Upper lobe of right lung (tissue), 1 donor: ENCODE measurements around the gene BCAS3. TPM values are rescaled to one million over a fixed set of nuclear protein-coding genes. Genes with fewer than 3 reads are reported as not detected.

ENCODE experiments used
- ATAC-seq: fragments of 200-7000 bp; cut with Tn5 transposase; one replicate; pipeline ENCODE4 v1.9.1; 2020; ENCODE audit warnings: mild to moderate bottlenecking, moderate library complexity
- DNase-seq: peaks from one replicate; pipeline ENCODE4 v3.0.0-alpha.2; 2020
- H3K27ac ChIP-seq: fragments of 200-600 bp; one replicate; pipeline ENCODE4 v1.8.0; 2022
- H3K27me3 ChIP-seq: fragments of 200-600 bp; one replicate; pipeline ENCODE4 v1.8.0; 2022; ENCODE audit warnings: mild to moderate bottlenecking
- H3K36me3 ChIP-seq: fragments of 200-600 bp; one replicate; pipeline ENCODE4 v1.8.0; 2022
- H3K4me1 ChIP-seq: fragments of 200-600 bp; one replicate; pipeline ENCODE4 v1.8.0; 2022
- H3K4me3 ChIP-seq: fragments of 200-600 bp; one replicate; pipeline ENCODE4 v1.8.0; 2022; ENCODE audit warnings: mild to moderate bottlenecking
- H3K9me3 ChIP-seq: fragments of 200-600 bp; one replicate; pipeline ENCODE4 v1.8.0; 2022
- CTCF ChIP-seq: fragments of 200-600 bp; IDR thresholded peaks from one replicate; pipeline ENCODE4 v1.8.0; 2022; ENCODE audit warnings: antibody characterized with exemption
- intact Hi-C: fragments of 100-400 bp; cut with DNase I; formaldehyde crosslinking; loops from one replicate; pipeline ENCODE4 v1.11.0; 2022
- total RNA-seq: library from RNA; stranded (reverse); fragmentation: NEBNext Ultra II Directional; extraction: Animal tissue kit (Norgen Biotek cat#: 25700); gene quantifications from one replicate; pipeline ENCODE4 v1.2.1, GENCODE V29; 2021
- donor health status: DM: no; HTN: yes; CAD: no; lungs with severe emphysema.

The BCAS3 gene
- total RNA-seq, 1 donor from 2014 or later, result 23.5 TPM

GRCh38 chr17:60900688-60901087 is 223.0 kb downstream of the BCAS3 start:
- intact Hi-C loops, result no loop called here
- TF ChIP-seq CTCF, result no peak
- ATAC-seq (no peak), DNase-seq (no peak)
- Histone ChIP-seq H3K4me3 (no peak overlapping the region), H3K9me3 (peaks cover 6% of the 10 kb centered on the region), H3K27me3 (no peaks in the 10 kb centered on the region), H3K27ac (no peak overlapping the region), H3K36me3 (no peaks in the 10 kb centered on the region), H3K4me1 (no peaks in the 10 kb centered on the region)

GRCh38 chr17:60901242-60901641 is 223.6 kb downstream of the BCAS3 start:
- DNase-seq (no peak), ATAC-seq (no peak)
- TF ChIP-seq CTCF, result no peak
- Histone ChIP-seq H3K36me3 (no peaks in the 10 kb centered on the region), H3K27me3 (no peaks in the 10 kb centered on the region), H3K27ac (no peak overlapping the region), H3K4me1 (no peaks in the 10 kb centered on the region), H3K4me3 (no peak overlapping the region), H3K9me3 (peaks cover 6% of the 10 kb centered on the region)
- intact Hi-C loops, result no loop called here

- Histone ChIP-seq H3K4me1 (no peaks in the 10 kb centered on the region), H3K27ac (no peak overlapping the region), H3K9me3 (peaks cover 6% of the 10 kb centered on the region), H3K27me3 (no peaks in the 10 kb centered on the region), H3K4me3 (no peak overlapping the region), H3K36me3 (no peaks in the 10 kb centered on the region)
- DNase-seq, result no peak
- no peak for TF ChIP-seq CTCF
- intact Hi-C loops, result no loop called here
- no peak for ATAC-seq
These were observed 224.2 kb downstream of the BCAS3 start for GRCh38 chr17:60901806-60902205.

- no peak overlapping the region for H3K4me3 ChIP-seq
- no peaks in the 10 kb centered on the region for H3K4me1 ChIP-seq
- intact Hi-C loops, result no loop called here
- TF ChIP-seq CTCF, result no peak
- no peak overlapping the region for H3K27ac ChIP-seq
- peaks cover 5% of the 10 kb centered on the region for H3K9me3 ChIP-seq
- H3K36me3 ChIP-seq, result no peaks in the 10 kb centered on the region
- ATAC-seq (no peak), DNase-seq (no peak)
- no peaks in the 10 kb centered on the region for H3K27me3 ChIP-seq
These were observed 224.7 kb downstream of the BCAS3 start for GRCh38 chr17:60902399-60902798.

GRCh38 chr17:60904582-60904981 is 226.9 kb downstream of the BCAS3 start:
- H3K27me3 ChIP-seq, result no peaks in the 10 kb centered on the region
- ATAC-seq (no peak), DNase-seq (no peak)
- no peak overlapping the region for H3K4me3 ChIP-seq
- H3K4me1 ChIP-seq, result no peaks in the 10 kb centered on the region
- no peaks in the 10 kb centered on the region for H3K9me3 ChIP-seq
- no peaks in the 10 kb centered on the region for H3K36me3 ChIP-seq
- TF ChIP-seq CTCF, result no peak
- intact Hi-C loops, result no loop called here
- H3K27ac ChIP-seq, result no peak overlapping the region

- DNase-seq, result no peak
- no peak overlapping the region for H3K27ac ChIP-seq
- H3K4me3 ChIP-seq, result no peak overlapping the region
- ATAC-seq, result no peak
- intact Hi-C loops, result no loop called here
- no peaks in the 10 kb centered on the region for H3K27me3 ChIP-seq
- H3K36me3 ChIP-seq, result no peaks in the 10 kb centered on the region
- no peaks in the 10 kb centered on the region for H3K9me3 ChIP-seq
- H3K4me1 ChIP-seq, result no peaks in the 10 kb centered on the region
- no peak for TF ChIP-seq CTCF
These were observed 228.1 kb downstream of the BCAS3 start for GRCh38 chr17:60905709-60906108.
